Prostate gland (tissue), 2 donors: ENCODE measurements around the gene SMTN.

Experiments used
- CTCF ChIP-seq, 4 experiments: fragments of 200-600 bp in 2 of 4; fragments of 450-650 bp in 2 of 4; sonication (generic) in 2 of 4; IDR thresholded peaks; 1 replicate in 3 of 4; 2 replicates in 1 of 4; pipeline ENCODE4 v1.5.1; 2016 to 2019; ENCODE audit warnings: antibody characterized with exemption in 4 of 4, mild to moderate bottlenecking in 2 of 4, moderate library complexity in 2 of 4
- POLR2A ChIP-seq: fragments of 450-650 bp; IDR thresholded peaks from one replicate; pipeline ENCODE4 v1.6.1; 2016; ENCODE audit warnings: antibody characterized with exemption, mild to moderate bottlenecking

GRCh38 chr22:31083377-31083768, 2.3 kb downstream of the SMTN start:
- TF ChIP-seq POLR2A (no peak), CTCF (IDR thresholded peaks at IDR 0.05) (no peak)
